ENCODE results near the gene TRIM26. TPM values are rescaled to one million over a fixed set of nuclear protein-coding genes. Genes with fewer than 3 reads are reported as not detected.

Gene TRIM26
- total RNA-seq, 2 donors from 2014 or later = 20.0 to 27.8 TPM

GRCh38 chr6:30156262-30156599 lies 57.0 kb downstream of the TRIM26 start:
- Histone ChIP-seq H3K27me3 (no peaks in the 10 kb centered on the region), H3K4me3 (no peak overlapping the region), H3K9me3 (no peaks in the 10 kb centered on the region), H3K27ac (no peak overlapping the region), H3K4me1 (peaks cover 0 to 10% of the 10 kb centered on the region in 2 donors), H3K36me3 (no peaks in the 10 kb centered on the region)
- TF ChIP-seq, protein P1, sequence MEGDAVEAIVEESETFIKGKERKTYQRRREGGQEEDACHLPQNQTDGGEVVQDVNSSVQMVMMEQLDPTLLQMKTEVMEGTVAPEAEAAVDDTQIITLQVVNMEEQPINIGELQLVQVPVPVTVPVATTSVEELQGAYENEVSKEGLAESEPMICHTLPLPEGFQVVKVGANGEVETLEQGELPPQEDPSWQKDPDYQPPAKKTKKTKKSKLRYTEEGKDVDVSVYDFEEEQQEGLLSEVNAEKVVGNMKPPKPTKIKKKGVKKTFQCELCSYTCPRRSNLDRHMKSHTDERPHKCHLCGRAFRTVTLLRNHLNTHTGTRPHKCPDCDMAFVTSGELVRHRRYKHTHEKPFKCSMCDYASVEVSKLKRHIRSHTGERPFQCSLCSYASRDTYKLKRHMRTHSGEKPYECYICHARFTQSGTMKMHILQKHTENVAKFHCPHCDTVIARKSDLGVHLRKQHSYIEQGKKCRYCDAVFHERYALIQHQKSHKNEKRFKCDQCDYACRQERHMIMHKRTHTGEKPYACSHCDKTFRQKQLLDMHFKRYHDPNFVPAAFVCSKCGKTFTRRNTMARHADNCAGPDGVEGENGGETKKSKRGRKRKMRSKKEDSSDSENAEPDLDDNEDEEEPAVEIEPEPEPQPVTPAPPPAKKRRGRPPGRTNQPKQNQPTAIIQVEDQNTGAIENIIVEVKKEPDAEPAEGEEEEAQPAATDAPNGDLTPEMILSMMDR (IDR thresholded peaks at IDR 0.05) = no peak
- DNase-seq (ENCODE audit: low spot score) = peak; percentile 69

DNA sequence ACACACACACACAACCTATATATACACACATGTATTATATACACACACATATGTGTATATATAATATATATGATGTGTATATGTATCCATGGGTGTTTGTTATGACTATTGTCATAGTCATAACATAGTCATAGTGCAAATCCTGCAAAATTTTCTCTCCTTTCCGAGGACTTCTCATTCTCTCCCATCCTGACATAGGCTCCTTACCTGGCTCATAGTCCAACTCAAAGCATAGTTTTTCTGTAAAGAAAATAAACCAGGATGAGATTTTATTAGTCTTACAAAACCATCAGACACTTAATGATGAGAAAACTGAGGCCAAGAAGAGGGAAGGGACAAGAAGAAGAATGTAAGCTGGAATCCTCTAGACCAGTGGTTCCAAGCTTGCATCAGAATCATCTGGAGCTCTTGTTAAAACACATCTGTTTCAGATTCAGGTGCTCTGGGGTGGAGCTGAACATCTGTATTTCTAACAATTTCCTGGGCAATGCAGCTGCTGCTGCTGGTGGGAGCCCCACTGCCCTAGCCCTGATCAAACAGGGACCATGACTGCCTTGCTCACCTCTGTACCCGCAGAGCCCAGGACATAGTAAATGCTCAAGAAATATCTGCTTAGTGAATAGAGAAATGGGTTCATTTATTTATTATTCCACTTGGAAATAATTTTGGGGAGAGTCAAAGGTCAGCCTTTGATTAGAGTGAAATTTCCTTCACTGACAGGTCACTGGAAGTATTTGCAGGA lies 57.5 kb downstream of the TRIM26 start:
- no peak for DNase-seq (ENCODE audit: low spot score)
- Histone ChIP-seq H3K4me1 (peaks cover 0 to 10% of the 10 kb centered on the region in 2 donors), H3K4me3 (no peak overlapping the region), H3K9me3 (no peaks in the 10 kb centered on the region), H3K27me3 (no peaks in the 10 kb centered on the region), H3K27ac (no peak overlapping the region), H3K36me3 (no peaks in the 10 kb centered on the region)
- TF ChIP-seq, protein P1 (IDR thresholded peaks at IDR 0.05) = no peak

GRCh38 chr6:30154709-30155519 lies 58.3 kb downstream of the TRIM26 start:
- Histone ChIP-seq H3K27me3 (no peaks in the 10 kb centered on the region), H3K9me3 (no peaks in the 10 kb centered on the region), H3K4me1 (peaks cover 0 to 10% of the 10 kb centered on the region in 2 donors), H3K36me3 (no peaks in the 10 kb centered on the region), H3K4me3 (no peak overlapping the region), H3K27ac (no peak overlapping the region)
- TF ChIP-seq, protein P1 (IDR thresholded peaks at IDR 0.05) = no peak
- no peak for DNase-seq (ENCODE audit: low spot score)

- TF ChIP-seq, protein P1 (IDR thresholded peaks at IDR 0.05) = no peak
- H3K4me3 ChIP-seq = no peak overlapping the region
- H3K9me3 ChIP-seq = no peaks in the 10 kb centered on the region
- H3K27ac ChIP-seq = no peak overlapping the region
- no peak for DNase-seq (ENCODE audit: low spot score)
- H3K4me1 ChIP-seq = peaks cover 0 to 10% of the 10 kb centered on the region in 2 donors
- H3K27me3 ChIP-seq = no peaks in the 10 kb centered on the region
- no peaks in the 10 kb centered on the region for H3K36me3 ChIP-seq
Observed at GRCh38 chr6:30154061-30154460, 59.1 kb downstream of the TRIM26 start.

GRCh38 chr6:30152910-30153610 lies 60.1 kb downstream of the TRIM26 start:
- DNase-seq (ENCODE audit: low spot score) = no peak
- Histone ChIP-seq H3K9me3 (no peaks in the 10 kb centered on the region), H3K27ac (no peak overlapping the region), H3K4me1 (peaks cover 0 to 10% of the 10 kb centered on the region in 2 donors), H3K27me3 (no peaks in the 10 kb centered on the region), H3K4me3 (no peak overlapping the region), H3K36me3 (no peaks in the 10 kb centered on the region)
- TF ChIP-seq, protein P1 (IDR thresholded peaks at IDR 0.05) = no peak

Data from right atrium auricular region (tissue), 2 donors.